HG02678 (cell line): Measurements from ENCODE around the gene DPYSL4.

Experiments used
- ATAC-seq: cut with Tn5 transposase; IDR thresholded peaks from one replicate; pipeline ENCODE4 v1.9.1; 2021; ENCODE audit warnings: mild to moderate bottlenecking, moderate library complexity; ENCODE audit not compliant: unreplicated experiment

Gene DPYSL4

GRCh38 chr10:132186488-132187429 lies at the start of gene DPYSL4:
TSS of gene DPYSL4 (plus strand) at chr10:132186948. CDS start at chr10:132187064, 116 bp downstream.
- no peak for ATAC-seq

GRCh38 chr10:132137111-132138072 lies 49.4 kb upstream of the DPYSL4 start:
- ATAC-seq = no peak

- ATAC-seq = no peak
Measured at GRCh38 chr10:132138133-132138532, 48.6 kb upstream of the DPYSL4 start.

GRCh38 chr10:132138596-132138995 lies 48.2 kb upstream of the DPYSL4 start:
- no peak for ATAC-seq

GRCh38 chr10:132139526-132139925 lies 47.2 kb upstream of the DPYSL4 start:
- ATAC-seq = no peak

GRCh38 chr10:132140167-132140925 lies 46.4 kb upstream of the DPYSL4 start:
- no peak for ATAC-seq

- ATAC-seq = no peak
Measured at GRCh38 chr10:132141076-132141475, 45.7 kb upstream of the DPYSL4 start.

GRCh38 chr10:132141526-132142395 lies 45.0 kb upstream of the DPYSL4 start:
- ATAC-seq = no peak

- peak; percentile 50 for ATAC-seq
Measured at GRCh38 chr10:132142396-132143161, 44.2 kb upstream of the DPYSL4 start.

GRCh38 chr10:132143162-132143561 lies 43.6 kb upstream of the DPYSL4 start:
- no peak for ATAC-seq

GRCh38 chr10:132144086-132144485 lies 42.7 kb upstream of the DPYSL4 start:
- ATAC-seq = no peak

GRCh38 chr10:132145002-132145401 lies 41.7 kb upstream of the DPYSL4 start:
- ATAC-seq = no peak

- ATAC-seq = no peak
Measured at GRCh38 chr10:132145521-132146185, 41.1 kb upstream of the DPYSL4 start.

GRCh38 chr10:132146271-132146671 lies 40.5 kb upstream of the DPYSL4 start:
- no peak for ATAC-seq

- no peak for ATAC-seq
Measured at GRCh38 chr10:132146941-132147915, 39.5 kb upstream of the DPYSL4 start.

GRCh38 chr10:132148261-132149251 lies 38.2 kb upstream of the DPYSL4 start:
- ATAC-seq = no peak
